ENCODE measurements around the gene NCK2. TPM values are rescaled to one million over a fixed set of nuclear protein-coding genes. Genes with fewer than 3 reads are reported as not detected.

NCK2 gene
- total and polyA plus RNA-seq, 10 of the 15 experiments (the other 5 are each of a cell fraction or from before 2014, with no cell fraction given), result 1.2 to 30.9 (median 14.1) TPM

DNA sequence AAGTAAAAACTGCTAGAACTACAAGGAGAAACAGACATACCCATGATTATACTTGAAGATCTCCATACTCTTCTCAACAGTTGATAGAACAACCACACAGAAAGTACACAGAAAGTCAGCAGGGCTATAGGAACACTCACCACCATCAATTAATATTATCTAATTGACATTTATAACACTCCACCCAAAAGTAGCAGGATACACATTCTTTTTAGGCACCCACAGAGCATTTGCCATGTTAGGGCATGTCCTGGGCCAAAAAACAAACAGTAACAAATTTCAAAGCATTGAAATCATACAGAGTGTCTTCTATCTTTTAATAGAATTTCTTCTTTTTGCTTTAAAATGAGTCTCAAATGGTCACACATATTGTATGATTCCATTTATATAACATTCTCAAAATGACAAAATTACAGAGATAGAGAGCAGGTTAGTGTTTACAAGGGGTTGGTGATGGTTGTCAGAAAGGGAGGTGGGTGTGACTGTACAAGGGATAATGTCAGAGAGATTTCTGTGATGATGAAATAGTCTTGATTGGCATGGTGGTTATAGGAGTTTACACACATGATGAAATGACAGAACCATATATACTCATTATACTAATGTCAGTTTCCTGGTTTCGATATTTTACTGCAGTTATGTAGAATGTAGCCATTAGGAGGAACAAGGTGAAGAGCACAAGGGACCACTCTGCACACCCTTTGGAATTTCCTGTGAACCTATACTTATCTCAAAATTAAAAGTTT lies 82.8 kb downstream of the NCK2 start:
- no peaks in the 10 kb centered on the region for H4K20me1 ChIP-seq (ENCODE audit: control insufficient read depth, insufficient read depth)
- 50% methylated on average over 1 of the region's 1 CpG for WGBS (ENCODE audit: insufficient coverage, insufficient replicate concordance, low lambda C conversion rate, missing lambda C conversion rate)
- 0 out of 2 replicates have a peak, but pooled peaks cover 4% of the 10 kb centered on the region for H3K4me1 ChIP-seq (ENCODE audit: control insufficient read depth, insufficient read depth, low read length)
- peaks cover 3% of the 10 kb centered on the region; the same call in 2 of the 3 replicates for H3K9me3 ChIP-seq (replicated peaks; ENCODE audit: control insufficient read depth, insufficient read depth, low read length)
- no TSS peak for BruUV-seq (replicated peaks)
- ChIA-PET CTCF (interaction anchor here (1.0 kb wide), 1 partner anchor 28 kb away, joined by 3 read pairs; no protein-coding TSS in a partner anchor), RAD21 (ENCODE audit: unreplicated experiment) (interaction anchor here (1.2 kb wide), 1 partner anchor 69 kb away, joined by 3 read pairs; no protein-coding TSS in a partner anchor), SMC1A (ENCODE audit: uncharacterized antibody, unreplicated experiment) (interaction anchor here (0.7 to 2.0 kb wide), 7 partner anchors 14 to 81 kb away, joined by 3 to 10 read pairs (median 4); no protein-coding TSS in a partner anchor), POLR2A (no interaction called here)
- H2AFZ ChIP-seq (ENCODE audit: control insufficient read depth, low read depth, low read length), result no peak overlapping the region
- no peaks in the 10 kb centered on the region for H3K27me3 ChIP-seq (replicated peaks in 1 of 2; ENCODE audit: control insufficient read depth in 2 of 2, insufficient read depth in 2 of 2, low read length in 1 of 2)
- DNase-seq (ENCODE audit: low read depth, low spot score), result no peak
- in situ Hi-C loops (cut with MboI) (no loop called here), intact Hi-C loops (cut with micrococcal nuclease; ENCODE audit: unreplicated experiment) (no loop called here)
- H3K36me3 ChIP-seq (ENCODE audit: control insufficient read depth in 2 of 2, insufficient read depth in 2 of 2, low read length in 1 of 2), result no peaks in the 10 kb centered on the region
- H3K27ac ChIP-seq (ENCODE audit: control insufficient read depth, insufficient read depth), result no peak overlapping the region
- H3K79me2 ChIP-seq (ENCODE audit: control insufficient read depth, insufficient read depth, low read length), result peaks cover 4% of the 10 kb centered on the region
- peak; percentile 57 for FAIRE-seq
- no peak overlapping the region for H3K9ac ChIP-seq (ENCODE audit: control insufficient read depth, insufficient read depth, low read length)
- H3K4me2 ChIP-seq (ENCODE audit: control insufficient read depth, insufficient read depth), result no peak overlapping the region
- no peak overlapping the region for H3K4me3 ChIP-seq
- peak; percentile 76 for ATAC-seq
- TF ChIP-seq JUNB (IDR thresholded peaks at IDR 0.05), result no peak
- no peak for TF ChIP-seq CBX3 (IDR thresholded peaks at IDR 0.05; ENCODE audit: borderline replicate concordance, low read depth)
- no peak for TF ChIP-seq BRCA1 (IDR thresholded peaks at IDR 0.05; ENCODE audit: low read depth, low read length)
- TF ChIP-seq NRF1 (conservative IDR thresholded peaks at IDR 0.05; ENCODE audit: low read depth, low read length), result no peak
- TF ChIP-seq, protein P1, sequence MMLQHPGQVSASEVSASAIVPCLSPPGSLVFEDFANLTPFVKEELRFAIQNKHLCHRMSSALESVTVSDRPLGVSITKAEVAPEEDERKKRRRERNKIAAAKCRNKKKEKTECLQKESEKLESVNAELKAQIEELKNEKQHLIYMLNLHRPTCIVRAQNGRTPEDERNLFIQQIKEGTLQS (IDR thresholded peaks at IDR 0.05; ENCODE audit: borderline replicate concordance, extremely low read depth, low read depth, low read length), result no peak
- peak; percentile 86 for TF ChIP-seq CREB1 (IDR thresholded peaks at IDR 0.05; ENCODE audit: low read depth)
- TF ChIP-seq PAX8 (IDR thresholded peaks at IDR 0.05), result no peak
- TF ChIP-seq RUNX3 (IDR thresholded peaks at IDR 0.05; ENCODE audit: low read length), result peak; percentile 29; the same call in 1 of the 2 replicates
- TF ChIP-seq, protein P2, sequence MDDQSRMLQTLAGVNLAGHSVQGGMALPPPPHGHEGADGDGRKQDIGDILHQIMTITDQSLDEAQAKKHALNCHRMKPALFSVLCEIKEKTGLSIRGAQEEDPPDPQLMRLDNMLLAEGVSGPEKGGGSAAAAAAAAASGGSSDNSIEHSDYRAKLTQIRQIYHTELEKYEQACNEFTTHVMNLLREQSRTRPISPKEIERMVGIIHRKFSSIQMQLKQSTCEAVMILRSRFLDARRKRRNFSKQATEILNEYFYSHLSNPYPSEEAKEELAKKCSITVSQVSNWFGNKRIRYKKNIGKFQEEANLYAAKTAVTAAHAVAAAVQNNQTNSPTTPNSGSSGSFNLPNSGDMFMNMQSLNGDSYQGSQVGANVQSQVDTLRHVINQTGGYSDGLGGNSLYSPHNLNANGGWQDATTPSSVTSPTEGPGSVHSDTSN (IDR thresholded peaks at IDR 0.05; ENCODE audit: insufficient replicate concordance, low read depth, low read length), result no peak
- no peak for TF ChIP-seq HDAC2 (IDR thresholded peaks at IDR 0.05)
- TF ChIP-seq, protein P3, sequence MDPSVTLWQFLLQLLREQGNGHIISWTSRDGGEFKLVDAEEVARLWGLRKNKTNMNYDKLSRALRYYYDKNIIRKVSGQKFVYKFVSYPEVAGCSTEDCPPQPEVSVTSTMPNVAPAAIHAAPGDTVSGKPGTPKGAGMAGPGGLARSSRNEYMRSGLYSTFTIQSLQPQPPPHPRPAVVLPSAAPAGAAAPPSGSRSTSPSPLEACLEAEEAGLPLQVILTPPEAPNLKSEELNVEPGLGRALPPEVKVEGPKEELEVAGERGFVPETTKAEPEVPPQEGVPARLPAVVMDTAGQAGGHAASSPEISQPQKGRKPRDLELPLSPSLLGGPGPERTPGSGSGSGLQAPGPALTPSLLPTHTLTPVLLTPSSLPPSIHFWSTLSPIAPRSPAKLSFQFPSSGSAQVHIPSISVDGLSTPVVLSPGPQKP (IDR thresholded peaks at IDR 0.05; ENCODE audit: low read depth, low read length), result no peak
- no peak for TF ChIP-seq GABPA (IDR thresholded peaks at IDR 0.05; ENCODE audit: low read depth)
- TF ChIP-seq, protein P4, sequence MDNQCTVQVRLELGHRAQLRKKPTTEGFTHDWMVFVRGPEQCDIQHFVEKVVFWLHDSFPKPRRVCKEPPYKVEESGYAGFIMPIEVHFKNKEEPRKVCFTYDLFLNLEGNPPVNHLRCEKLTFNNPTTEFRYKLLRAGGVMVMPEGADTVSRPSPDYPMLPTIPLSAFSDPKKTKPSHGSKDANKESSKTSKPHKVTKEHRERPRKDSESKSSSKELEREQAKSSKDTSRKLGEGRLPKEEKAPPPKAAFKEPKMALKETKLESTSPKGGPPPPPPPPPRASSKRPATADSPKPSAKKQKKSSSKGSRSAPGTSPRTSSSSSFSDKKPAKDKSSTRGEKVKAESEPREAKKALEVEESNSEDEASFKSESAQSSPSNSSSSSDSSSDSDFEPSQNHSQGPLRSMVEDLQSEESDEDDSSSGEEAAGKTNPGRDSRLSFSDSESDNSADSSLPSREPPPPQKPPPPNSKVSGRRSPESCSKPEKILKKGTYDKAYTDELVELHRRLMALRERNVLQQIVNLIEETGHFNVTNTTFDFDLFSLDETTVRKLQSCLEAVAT (IDR thresholded peaks at IDR 0.05), result no peak
- TF ChIP-seq, protein P5, sequence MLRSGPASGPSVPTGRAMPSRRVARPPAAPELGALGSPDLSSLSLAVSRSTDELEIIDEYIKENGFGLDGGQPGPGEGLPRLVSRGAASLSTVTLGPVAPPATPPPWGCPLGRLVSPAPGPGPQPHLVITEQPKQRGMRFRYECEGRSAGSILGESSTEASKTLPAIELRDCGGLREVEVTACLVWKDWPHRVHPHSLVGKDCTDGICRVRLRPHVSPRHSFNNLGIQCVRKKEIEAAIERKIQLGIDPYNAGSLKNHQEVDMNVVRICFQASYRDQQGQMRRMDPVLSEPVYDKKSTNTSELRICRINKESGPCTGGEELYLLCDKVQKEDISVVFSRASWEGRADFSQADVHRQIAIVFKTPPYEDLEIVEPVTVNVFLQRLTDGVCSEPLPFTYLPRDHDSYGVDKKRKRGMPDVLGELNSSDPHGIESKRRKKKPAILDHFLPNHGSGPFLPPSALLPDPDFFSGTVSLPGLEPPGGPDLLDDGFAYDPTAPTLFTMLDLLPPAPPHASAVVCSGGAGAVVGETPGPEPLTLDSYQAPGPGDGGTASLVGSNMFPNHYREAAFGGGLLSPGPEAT (IDR thresholded peaks at IDR 0.05; ENCODE audit: low read depth), result no peak
- TF ChIP-seq ZNF217 (IDR thresholded peaks at IDR 0.05), result no peak
- TF ChIP-seq, protein P6, sequence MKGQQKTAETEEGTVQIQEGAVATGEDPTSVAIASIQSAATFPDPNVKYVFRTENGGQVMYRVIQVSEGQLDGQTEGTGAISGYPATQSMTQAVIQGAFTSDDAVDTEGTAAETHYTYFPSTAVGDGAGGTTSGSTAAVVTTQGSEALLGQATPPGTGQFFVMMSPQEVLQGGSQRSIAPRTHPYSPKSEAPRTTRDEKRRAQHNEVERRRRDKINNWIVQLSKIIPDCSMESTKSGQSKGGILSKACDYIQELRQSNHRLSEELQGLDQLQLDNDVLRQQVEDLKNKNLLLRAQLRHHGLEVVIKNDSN (IDR thresholded peaks at IDR 0.05; ENCODE audit: borderline replicate concordance, extremely low read length, insufficient read depth, low read depth, low read length), result no peak
- TF ChIP-seq TCF7 (IDR thresholded peaks at IDR 0.05; ENCODE audit: borderline replicate concordance), result no peak

Measured in GM12878 (cell line).